ENCODE results near the gene EEFSEC.

Gene EEFSEC

GRCh38 chr3:128243602-128244504, 90.6 kb downstream of the EEFSEC start:
- no peak overlapping the region for H3K27ac ChIP-seq (replicated peaks)
- no peak overlapping the region for H3K4me3 ChIP-seq (replicated peaks; ENCODE audit: insufficient read depth, low read length)
- no peak for TF ChIP-seq REST (IDR thresholded peaks at IDR 0.05; ENCODE audit: insufficient replicate concordance, low read depth)
- TF ChIP-seq GABPA (IDR thresholded peaks at IDR 0.05; ENCODE audit: low read depth), result no peak
- TF ChIP-seq SPI1 (IDR thresholded peaks at IDR 0.05; ENCODE audit: borderline replicate concordance, low read depth), result no peak
- no peak for TF ChIP-seq POLR2AphosphoS5 (IDR thresholded peaks at IDR 0.05; ENCODE audit: low read depth)
- no peak for TF ChIP-seq CTCF (IDR thresholded peaks at IDR 0.05; ENCODE audit: insufficient read depth, low read length)
- no peaks in the 10 kb centered on the region for H3K27me3 ChIP-seq (ENCODE audit: insufficient read depth, poor library complexity, severe bottlenecking)
- DNase-seq (ENCODE audit: low read depth in 1 of 2, low spot score in 1 of 2), result no peak

- no peaks in the 10 kb centered on the region for H3K27me3 ChIP-seq (ENCODE audit: insufficient read depth, poor library complexity, severe bottlenecking)
- no peak for TF ChIP-seq REST (IDR thresholded peaks at IDR 0.05; ENCODE audit: insufficient replicate concordance, low read depth)
- no peak for TF ChIP-seq POLR2AphosphoS5 (IDR thresholded peaks at IDR 0.05; ENCODE audit: low read depth)
- no peak for TF ChIP-seq SPI1 (IDR thresholded peaks at IDR 0.05; ENCODE audit: borderline replicate concordance, low read depth)
- TF ChIP-seq GABPA (IDR thresholded peaks at IDR 0.05; ENCODE audit: low read depth), result no peak
- no peak for TF ChIP-seq CTCF (IDR thresholded peaks at IDR 0.05; ENCODE audit: insufficient read depth, low read length)
- H3K4me3 ChIP-seq (replicated peaks; ENCODE audit: insufficient read depth, low read length), result no peak overlapping the region
- DNase-seq (ENCODE audit: low read depth in 1 of 2, low spot score in 1 of 2), result no peak
- H3K27ac ChIP-seq (replicated peaks), result no peak overlapping the region
These were observed 92.2 kb downstream of the EEFSEC start for GRCh38 chr3:128245460-128245859.

- TF ChIP-seq GABPA (IDR thresholded peaks at IDR 0.05; ENCODE audit: low read depth), result no peak
- no peak for TF ChIP-seq REST (IDR thresholded peaks at IDR 0.05; ENCODE audit: insufficient replicate concordance, low read depth)
- no peak for TF ChIP-seq SPI1 (IDR thresholded peaks at IDR 0.05; ENCODE audit: borderline replicate concordance, low read depth)
- TF ChIP-seq CTCF (IDR thresholded peaks at IDR 0.05; ENCODE audit: insufficient read depth, low read length), result no peak
- TF ChIP-seq POLR2AphosphoS5 (IDR thresholded peaks at IDR 0.05; ENCODE audit: low read depth), result no peak
- Histone ChIP-seq H3K27ac (replicated peaks) (no peak overlapping the region), H3K4me3 (replicated peaks; ENCODE audit: insufficient read depth, low read length) (no peak overlapping the region), H3K27me3 (ENCODE audit: insufficient read depth, poor library complexity, severe bottlenecking) (no peaks in the 10 kb centered on the region)
- DNase-seq (ENCODE audit: low read depth in 1 of 2, low spot score in 1 of 2), result no peak
These were observed 94.6 kb downstream of the EEFSEC start for GRCh38 chr3:128247666-128248409.

Data from HL-60 (cell line).